ENCODE results near the gene SNTG2.

DNA sequence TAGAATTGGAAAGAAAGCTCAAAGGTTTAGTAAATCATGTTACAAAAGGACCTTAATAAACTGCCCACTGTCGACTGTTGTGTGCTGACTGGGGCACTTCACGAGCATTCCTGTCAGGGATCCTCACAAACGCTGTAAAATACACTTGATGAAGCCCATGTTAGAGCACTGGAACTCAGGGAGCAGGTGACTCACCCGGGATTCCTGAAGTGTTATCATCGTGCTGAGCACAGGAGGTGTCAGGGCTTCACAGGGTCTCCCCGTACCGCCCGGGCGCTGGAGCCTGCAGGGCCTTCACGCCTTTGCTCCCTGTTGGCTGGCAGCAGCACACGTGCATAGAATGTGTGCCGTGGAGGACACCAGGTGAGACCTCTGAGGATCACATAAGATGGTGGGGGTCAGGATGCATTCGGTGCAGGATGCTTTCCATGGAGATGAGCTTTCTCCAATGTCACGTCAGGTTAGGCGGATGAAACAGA is 187.3 kb downstream of the SNTG2 start:
- TF ChIP-seq, protein P1, sequence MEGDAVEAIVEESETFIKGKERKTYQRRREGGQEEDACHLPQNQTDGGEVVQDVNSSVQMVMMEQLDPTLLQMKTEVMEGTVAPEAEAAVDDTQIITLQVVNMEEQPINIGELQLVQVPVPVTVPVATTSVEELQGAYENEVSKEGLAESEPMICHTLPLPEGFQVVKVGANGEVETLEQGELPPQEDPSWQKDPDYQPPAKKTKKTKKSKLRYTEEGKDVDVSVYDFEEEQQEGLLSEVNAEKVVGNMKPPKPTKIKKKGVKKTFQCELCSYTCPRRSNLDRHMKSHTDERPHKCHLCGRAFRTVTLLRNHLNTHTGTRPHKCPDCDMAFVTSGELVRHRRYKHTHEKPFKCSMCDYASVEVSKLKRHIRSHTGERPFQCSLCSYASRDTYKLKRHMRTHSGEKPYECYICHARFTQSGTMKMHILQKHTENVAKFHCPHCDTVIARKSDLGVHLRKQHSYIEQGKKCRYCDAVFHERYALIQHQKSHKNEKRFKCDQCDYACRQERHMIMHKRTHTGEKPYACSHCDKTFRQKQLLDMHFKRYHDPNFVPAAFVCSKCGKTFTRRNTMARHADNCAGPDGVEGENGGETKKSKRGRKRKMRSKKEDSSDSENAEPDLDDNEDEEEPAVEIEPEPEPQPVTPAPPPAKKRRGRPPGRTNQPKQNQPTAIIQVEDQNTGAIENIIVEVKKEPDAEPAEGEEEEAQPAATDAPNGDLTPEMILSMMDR (IDR thresholded peaks at IDR 0.05): no peak
- TF ChIP-seq POLR2A (IDR thresholded peaks at IDR 0.05): no peak

Data from prostate gland (tissue), 2 donors.